GM12872 (cell line): Measurements from ENCODE around the gene RUNDC3A.

Source experiments
- TF ChIP-seq, protein P1 (sequence below): IDR thresholded peaks from 3 replicates; pipeline ENCODE4 v1.5.1; 2011; ENCODE audit warnings: low read depth, mild to moderate bottlenecking, low read length, moderate library complexity; ENCODE audit not compliant: insufficient read depth

RUNDC3A gene

DNA sequence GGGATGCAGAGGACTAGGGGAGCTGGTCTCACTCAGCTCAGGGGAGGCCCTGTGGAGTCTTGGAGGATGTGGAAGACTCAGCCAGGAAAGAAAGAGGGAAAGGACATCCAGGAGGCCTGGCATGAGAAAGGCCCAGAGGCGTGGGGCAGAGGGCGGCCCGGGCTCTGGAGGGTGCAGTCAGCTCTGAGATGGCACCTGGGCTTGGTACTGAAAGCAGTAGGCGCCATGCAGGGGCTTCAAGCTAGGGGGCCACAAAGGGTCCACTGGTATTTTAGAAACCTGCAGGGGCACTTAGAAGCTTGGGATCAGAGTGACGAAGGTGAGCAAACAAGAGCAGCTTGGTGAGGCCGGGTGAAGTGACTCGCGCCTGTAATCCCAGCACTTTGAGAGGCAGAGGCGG is 49.7 kb downstream of the RUNDC3A start:
- TF ChIP-seq, protein P1, sequence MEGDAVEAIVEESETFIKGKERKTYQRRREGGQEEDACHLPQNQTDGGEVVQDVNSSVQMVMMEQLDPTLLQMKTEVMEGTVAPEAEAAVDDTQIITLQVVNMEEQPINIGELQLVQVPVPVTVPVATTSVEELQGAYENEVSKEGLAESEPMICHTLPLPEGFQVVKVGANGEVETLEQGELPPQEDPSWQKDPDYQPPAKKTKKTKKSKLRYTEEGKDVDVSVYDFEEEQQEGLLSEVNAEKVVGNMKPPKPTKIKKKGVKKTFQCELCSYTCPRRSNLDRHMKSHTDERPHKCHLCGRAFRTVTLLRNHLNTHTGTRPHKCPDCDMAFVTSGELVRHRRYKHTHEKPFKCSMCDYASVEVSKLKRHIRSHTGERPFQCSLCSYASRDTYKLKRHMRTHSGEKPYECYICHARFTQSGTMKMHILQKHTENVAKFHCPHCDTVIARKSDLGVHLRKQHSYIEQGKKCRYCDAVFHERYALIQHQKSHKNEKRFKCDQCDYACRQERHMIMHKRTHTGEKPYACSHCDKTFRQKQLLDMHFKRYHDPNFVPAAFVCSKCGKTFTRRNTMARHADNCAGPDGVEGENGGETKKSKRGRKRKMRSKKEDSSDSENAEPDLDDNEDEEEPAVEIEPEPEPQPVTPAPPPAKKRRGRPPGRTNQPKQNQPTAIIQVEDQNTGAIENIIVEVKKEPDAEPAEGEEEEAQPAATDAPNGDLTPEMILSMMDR: no peak

DNA sequence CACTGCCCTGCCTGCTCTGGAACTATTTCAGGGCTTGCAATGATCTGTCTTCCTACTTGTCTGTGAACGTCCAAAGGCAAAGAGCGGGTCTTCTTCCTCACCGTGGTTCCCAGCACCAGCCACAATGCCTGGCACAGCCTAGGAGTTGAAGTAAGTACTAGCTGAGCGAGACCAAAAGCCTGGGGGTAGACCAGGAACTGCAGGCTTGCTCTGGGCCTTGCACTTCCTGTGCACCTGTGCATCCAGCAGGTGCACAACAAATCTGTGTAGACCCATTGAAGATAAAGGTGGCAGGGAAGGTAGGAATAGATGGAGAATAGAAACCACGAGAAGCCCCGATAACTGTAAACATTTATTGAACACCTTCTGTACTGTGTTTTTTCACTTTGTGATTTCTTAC is 50.6 kb downstream of the RUNDC3A start:
- TF ChIP-seq, protein P1: no peak

GRCh38 chr17:44359458-44360143 is 51.2 kb downstream of the RUNDC3A start:
- TF ChIP-seq, protein P1: no peak

- TF ChIP-seq, protein P1: no peak
These were observed 51.7 kb downstream of the RUNDC3A start for GRCh38 chr17:44360144-44360533.

GRCh38 chr17:44360826-44361225 is 52.4 kb downstream of the RUNDC3A start:
- TF ChIP-seq, protein P1: no peak

GRCh38 chr17:44361292-44362260 is 53.2 kb downstream of the RUNDC3A start:
- TF ChIP-seq, protein P1: no peak

DNA sequence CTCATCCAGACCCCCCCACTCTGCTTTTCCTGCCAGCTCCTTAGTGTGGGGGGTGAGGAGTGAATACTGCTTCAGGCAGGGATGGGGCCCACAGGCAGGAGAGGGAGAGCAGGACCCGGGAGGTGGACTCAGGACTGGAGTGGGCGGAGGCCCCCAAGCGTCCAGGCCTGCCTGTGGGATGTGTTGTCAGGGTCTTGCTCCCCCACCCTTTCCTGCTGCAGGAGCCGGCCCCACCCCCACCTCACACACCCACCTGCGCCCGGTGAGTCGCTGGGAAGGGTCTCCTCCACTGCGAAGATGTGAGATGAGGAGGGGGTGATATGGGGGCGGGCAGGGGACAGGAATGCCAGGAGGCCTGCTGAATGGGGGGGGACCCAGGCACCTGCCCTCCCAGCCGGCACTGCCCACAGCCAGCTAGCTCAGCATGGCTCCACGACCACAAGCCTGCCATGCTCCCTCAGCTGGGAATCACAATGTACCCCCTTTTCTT is 54.1 kb downstream of the RUNDC3A start:
- TF ChIP-seq, protein P1: no peak
